OCI-LY7 (cell line): ENCODE measurements around the gene PRICKLE2. TPM values are rescaled to one million over a fixed set of nuclear protein-coding genes. Genes with fewer than 3 reads are reported as not detected.

ENCODE experiments used
- BruUV-seq: library from RNA; stranded (reverse); fragments of 400-500 nt; replicated peaks from 2 replicates; lab custom pipeline; 2021; lab: Mats Ljungman, UMichigan
- CTCF ChIA-PET: fragments of 300-600 bp; sonication (Branson Sonifier 250); formaldehyde crosslinking; loops from one replicate; lab custom pipeline; 2022; ENCODE audit warnings: antibody characterized with exemption; ENCODE audit not compliant: unreplicated experiment; lab: Charles Lee
- POLR2A ChIA-PET: fragments of 300-600 bp; sonication (Branson Sonifier 250); formaldehyde crosslinking; loops from one replicate; lab custom pipeline; 2022; ENCODE audit warnings: antibody characterized with exemption; lab: Charles Lee
- DNase-seq: peaks from one replicate; pipeline ENCODE4 v3.0.0-alpha.2; 2015; ENCODE audit warnings: low spot score
- H2AFZ ChIP-seq: fragments of 200-600 bp; sonication (generic), shearing (Covaris generic); 2 replicates; pipeline ENCODE4 v1.6.1; 2014; ENCODE audit warnings: mild to moderate bottlenecking, antibody characterized with exemption, low read length, moderate library complexity
- H3K27ac ChIP-seq: fragments of 200-600 bp; sonication (generic); 2 replicates; pipeline ENCODE4 v1.5.1; 2014; ENCODE audit warnings: mixed run types, low read depth, mild to moderate bottlenecking, moderate library complexity, low read length, inconsistent platforms; ENCODE audit not compliant: poor library complexity, severe bottlenecking
- H3K36me3 ChIP-seq: fragments of 200-600 bp; sonication (generic); 2 replicates; pipeline ENCODE4 v1.6.1; 2014; ENCODE audit warnings: mild to moderate bottlenecking, antibody characterized with exemption, low read length, moderate library complexity, mixed read lengths; ENCODE audit not compliant: insufficient read depth
- H3K4me1 ChIP-seq: fragments of 200-600 bp; sonication (generic); 2 replicates; pipeline ENCODE4 v1.5.1; 2014; ENCODE audit warnings: mild to moderate bottlenecking, low read length; ENCODE audit not compliant: insufficient read depth, poor library complexity, severe bottlenecking
- H3K4me2 ChIP-seq: fragments of 200-600 bp; sonication (generic); 2 replicates; pipeline ENCODE4 v1.6.1; 2014; ENCODE audit warnings: mild to moderate bottlenecking, low read length
- H3K4me3 ChIP-seq: fragments of 200-600 bp; sonication (generic); 2 replicates; pipeline ENCODE4 v1.5.1; 2014; ENCODE audit warnings: mild to moderate bottlenecking, low read depth, low read length; ENCODE audit not compliant: poor library complexity, severe bottlenecking
- H3K79me2 ChIP-seq: fragments of 200-600 bp; sonication (generic); 2 replicates; pipeline ENCODE4 v1.6.1; 2016; ENCODE audit warnings: low read depth, mild to moderate bottlenecking, low read length, moderate library complexity, mixed read lengths; ENCODE audit not compliant: insufficient read depth
- H3K9me2 ChIP-seq: fragments of 200-600 bp; sonication (generic); 2 replicates; pipeline ENCODE4 v1.6.1; 2016; ENCODE audit warnings: mild to moderate bottlenecking, low read length, mixed read lengths; ENCODE audit not compliant: insufficient read depth
- H3K9me3 ChIP-seq: fragments of 200-600 bp; sonication (generic); 2 replicates; pipeline ENCODE4 v1.6.1; 2014; ENCODE audit warnings: mild to moderate bottlenecking, mixed run types, low read length, mixed read lengths
- H4K20me1 ChIP-seq: fragments of 200-600 bp; sonication (generic); 2 replicates; pipeline ENCODE4 v1.6.1; 2014; ENCODE audit warnings: mild to moderate bottlenecking, antibody characterized with exemption, low read length, moderate library complexity, mixed read lengths; ENCODE audit not compliant: insufficient read depth
- CTCF ChIP-seq: fragments of 200-600 bp; sonication (generic); conservative IDR thresholded peaks from 2 replicates; pipeline ENCODE4 v1.5.1; 2014; ENCODE audit warnings: mild to moderate bottlenecking, antibody characterized with exemption, low read length, moderate library complexity, mixed read lengths
- EZH2phosphoT487 ChIP-seq: fragments of 200-600 bp; sonication (generic); IDR thresholded peaks from 2 replicates; pipeline ENCODE4 v1.6.1; 2018; ENCODE audit warnings: low read depth, borderline replicate concordance, mild to moderate bottlenecking, mixed run types, antibody characterized with exemption, low read length, moderate library complexity, mixed read lengths
- intact Hi-C: fragments of 100-400 bp; cut with micrococcal nuclease; formaldehyde crosslinking; loops from one replicate; pipeline ENCODE4 v1.10.0; 2022; ENCODE audit not compliant: unreplicated experiment
- total RNA-seq, 2 experiments: library from RNA; depleted of rRNA in 1 of 2; stranded (reverse); fragments of >200 nt in 1 of 2; shearing (Covaris generic) in 1 of 2; gene quantifications; 2 replicates each; pipeline ENCODE4 v1.2.3, GENCODE V29; 2014 to 2022

The PRICKLE2 gene
- total RNA-seq, 2 experiments from 2014 or later, result 2.0 to 3.9 TPM

GRCh38 chr3:64186667-64187064 lies 38.6 kb downstream of the PRICKLE2 start:
- no peak overlapping the region for H3K27ac ChIP-seq
- no peak for DNase-seq
- H3K36me3 ChIP-seq, result no peaks in the 10 kb centered on the region
- TF ChIP-seq EZH2phosphoT487, result no peak
- no peak for TF ChIP-seq CTCF
- H3K4me2 ChIP-seq, result no peak overlapping the region
- H2AFZ ChIP-seq, result no peak overlapping the region
- intact Hi-C loops, result no loop called here
- no peaks in the 10 kb centered on the region for H3K4me1 ChIP-seq
- no peak overlapping the region for H3K4me3 ChIP-seq
- H4K20me1 ChIP-seq, result no peaks in the 10 kb centered on the region
- no TSS peak for BruUV-seq
- CTCF ChIA-PET, result no interaction called here
- POLR2A ChIA-PET, result interaction anchor here (0.6 to 0.7 kb wide), 2 partner anchors 25 to 1030 kb away, joined by 3 to 4 read pairs; no protein-coding TSS in a partner anchor
- no peaks in the 10 kb centered on the region for H3K9me3 ChIP-seq
- H3K79me2 ChIP-seq, result no peaks in the 10 kb centered on the region
- H3K9me2 ChIP-seq, result no peaks in the 10 kb centered on the region

GRCh38 chr3:64185436-64185835 lies 39.8 kb downstream of the PRICKLE2 start:
- intact Hi-C loops, result no loop called here
- no peaks in the 10 kb centered on the region for H4K20me1 ChIP-seq
- BruUV-seq, result no TSS peak

More at GRCh38 chr3:64185436-64185835, 39.8 kb downstream of the PRICKLE2 start:
- POLR2A ChIA-PET, result interaction anchor here (0.8 kb wide), 1 partner anchor 40 kb away, joined by 4 read pairs; the partner anchor contains the start of gene PRICKLE2
- H3K79me2 ChIP-seq, result no peaks in the 10 kb centered on the region
- H3K4me2 ChIP-seq, result no peak overlapping the region
- H3K9me3 ChIP-seq, result no peaks in the 10 kb centered on the region
- no peak overlapping the region for H3K27ac ChIP-seq
- H2AFZ ChIP-seq, result no peak overlapping the region
- H3K4me1 ChIP-seq, result no peaks in the 10 kb centered on the region
- no peaks in the 10 kb centered on the region for H3K36me3 ChIP-seq
- CTCF ChIA-PET, result no interaction called here
- no peak overlapping the region for H3K4me3 ChIP-seq
- TF ChIP-seq CTCF (no peak), EZH2phosphoT487 (no peak)
- no peak for DNase-seq
- no peaks in the 10 kb centered on the region for H3K9me2 ChIP-seq
